ENCODE measurements around the gene FOXI1.

FOXI1 gene

DNA sequence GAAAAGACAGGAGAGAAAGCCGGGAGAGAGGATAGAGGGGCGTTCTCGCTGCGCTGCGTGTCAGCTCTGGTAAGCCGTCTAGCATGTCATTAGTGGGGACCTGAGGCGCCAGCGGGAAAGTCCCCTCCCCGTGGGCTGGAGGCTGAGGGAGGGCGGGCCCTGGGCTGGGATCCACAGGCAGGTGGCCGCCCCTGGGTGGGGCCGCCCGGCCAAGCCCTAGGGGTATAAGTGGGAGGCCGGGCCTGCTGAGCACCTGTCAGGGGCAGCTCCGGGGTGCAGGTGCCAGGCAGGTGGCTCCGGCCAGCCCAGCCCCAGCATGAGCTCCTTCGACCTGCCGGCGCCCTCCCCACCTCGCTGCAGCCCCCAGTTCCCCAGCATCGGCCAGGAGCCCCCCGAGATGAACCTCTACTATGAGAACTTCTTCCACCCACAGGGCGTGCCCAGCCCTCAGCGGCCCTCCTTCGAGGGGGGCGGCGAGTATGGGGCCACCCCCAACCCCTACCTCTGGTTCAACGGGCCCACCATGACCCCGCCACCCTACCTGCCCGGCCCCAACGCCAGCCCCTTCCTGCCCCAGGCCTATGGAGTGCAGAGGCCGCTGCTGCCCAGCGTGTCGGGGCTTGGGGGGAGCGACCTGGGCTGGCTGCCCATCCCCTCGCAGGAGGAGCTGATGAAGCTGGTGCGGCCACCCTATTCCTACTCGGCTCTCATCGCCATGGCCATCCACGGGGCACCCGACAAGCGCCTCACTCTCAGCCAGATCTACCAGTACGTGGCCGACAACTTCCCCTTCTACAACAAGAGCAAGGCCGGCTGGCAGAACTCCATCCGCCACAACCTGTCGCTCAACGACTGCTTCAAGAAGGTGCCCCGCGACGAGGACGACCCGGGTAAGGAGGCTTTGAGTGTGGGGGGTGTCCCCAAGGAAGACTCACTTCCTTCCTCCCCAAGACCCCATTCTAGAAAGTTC is at the start of gene FOXI1:
TSS of gene FOXI1 (plus strand) at position 256 of the 970 bp plus-strand sequence. CDS start at position 317, 61 bp downstream.
- no peak for DNase-seq

DNA sequence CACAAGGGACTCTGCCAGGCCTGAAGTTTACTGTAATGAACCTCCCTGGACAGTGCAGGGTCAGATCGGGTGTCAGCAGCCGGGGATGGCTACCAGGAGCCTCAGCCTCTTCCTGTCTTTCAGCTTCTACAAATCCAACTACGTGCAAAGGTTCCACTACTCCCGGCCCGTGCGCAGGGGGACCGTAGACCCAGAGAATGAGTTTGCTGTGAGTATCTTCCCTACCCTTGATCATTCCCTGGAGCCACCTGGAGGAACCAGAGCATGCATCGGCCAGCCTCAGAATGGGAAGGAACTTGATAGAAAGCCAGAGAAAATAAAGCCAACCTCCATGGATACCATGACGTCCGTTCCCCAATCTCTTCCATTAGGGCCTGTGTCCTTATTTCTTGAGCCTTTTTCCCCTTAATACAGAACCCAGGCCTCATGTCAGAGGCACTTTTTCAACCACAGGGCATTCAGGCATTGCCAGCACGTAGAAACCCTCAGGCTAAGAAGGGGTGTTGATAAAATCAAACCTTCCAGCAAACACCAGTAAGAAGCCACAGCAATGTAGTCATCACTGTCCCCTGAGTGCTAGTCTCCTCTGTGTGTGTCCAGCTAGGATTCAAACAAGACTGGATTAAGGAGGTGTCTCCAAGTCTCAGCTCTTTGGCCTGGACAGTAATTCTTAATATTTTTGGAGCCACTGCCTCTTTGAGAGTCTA is 49.0 kb upstream of the FOXI1 start:
- no peak for DNase-seq

DNA sequence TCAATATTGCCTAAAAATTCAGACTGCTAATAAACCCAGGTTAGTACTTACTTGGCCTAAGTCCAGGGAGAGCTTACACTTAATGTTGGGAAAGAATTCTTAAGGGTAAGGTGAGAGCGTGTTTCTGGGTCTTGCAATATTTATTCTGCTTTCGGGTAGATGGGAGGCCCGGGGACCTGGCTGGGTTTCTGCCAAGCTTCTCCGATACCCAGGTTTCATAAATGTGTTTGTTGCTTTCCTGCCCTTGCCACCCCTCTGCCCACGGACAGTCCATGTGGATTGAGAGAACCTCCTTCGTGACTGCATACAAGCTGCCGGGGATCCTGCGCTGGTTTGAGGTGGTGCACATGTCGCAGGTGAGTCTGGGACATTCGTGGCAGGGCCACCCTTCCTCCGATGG is 48.4 kb upstream of the FOXI1 start:
- DNase-seq = no peak

DNA sequence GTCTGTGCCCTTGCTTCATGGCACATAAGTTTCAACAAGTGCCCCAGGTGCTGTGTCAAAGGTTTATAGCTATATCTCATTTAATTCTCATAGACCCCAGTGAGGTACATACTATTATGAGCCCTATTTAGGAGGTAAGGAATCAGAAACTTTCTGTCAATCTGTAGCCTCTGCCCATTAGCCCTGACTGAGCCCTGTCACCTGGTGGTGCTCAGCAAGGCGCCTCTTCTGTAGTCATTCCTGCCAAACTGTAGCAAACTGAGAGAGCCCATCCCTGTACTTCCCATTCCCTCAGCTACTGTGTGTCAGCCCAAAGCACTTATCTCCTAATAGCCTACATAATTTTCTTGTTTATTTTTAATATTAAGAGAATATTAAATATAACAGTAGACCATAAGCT is 46.5 kb upstream of the FOXI1 start:
- DNase-seq = no peak

DNA sequence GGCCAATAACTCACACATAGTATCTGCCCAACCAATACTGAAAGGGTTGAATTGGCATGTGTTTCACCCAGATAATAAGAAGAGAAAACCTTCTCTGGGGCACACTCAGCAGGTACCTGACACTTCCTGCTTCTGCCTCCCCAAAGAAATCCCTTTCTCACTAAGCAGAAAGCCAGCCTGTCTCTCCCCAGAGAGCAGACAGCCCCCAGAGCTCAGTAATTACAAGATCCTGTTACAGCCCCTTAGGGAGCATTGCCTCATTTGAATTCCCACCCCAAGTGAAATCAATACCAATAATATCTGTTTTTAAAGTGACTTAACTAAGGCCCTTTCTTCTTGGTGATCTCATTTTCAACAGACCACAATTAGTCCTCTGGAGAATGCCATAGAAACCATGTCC is 38.5 kb upstream of the FOXI1 start:
- no peak for DNase-seq

DNA sequence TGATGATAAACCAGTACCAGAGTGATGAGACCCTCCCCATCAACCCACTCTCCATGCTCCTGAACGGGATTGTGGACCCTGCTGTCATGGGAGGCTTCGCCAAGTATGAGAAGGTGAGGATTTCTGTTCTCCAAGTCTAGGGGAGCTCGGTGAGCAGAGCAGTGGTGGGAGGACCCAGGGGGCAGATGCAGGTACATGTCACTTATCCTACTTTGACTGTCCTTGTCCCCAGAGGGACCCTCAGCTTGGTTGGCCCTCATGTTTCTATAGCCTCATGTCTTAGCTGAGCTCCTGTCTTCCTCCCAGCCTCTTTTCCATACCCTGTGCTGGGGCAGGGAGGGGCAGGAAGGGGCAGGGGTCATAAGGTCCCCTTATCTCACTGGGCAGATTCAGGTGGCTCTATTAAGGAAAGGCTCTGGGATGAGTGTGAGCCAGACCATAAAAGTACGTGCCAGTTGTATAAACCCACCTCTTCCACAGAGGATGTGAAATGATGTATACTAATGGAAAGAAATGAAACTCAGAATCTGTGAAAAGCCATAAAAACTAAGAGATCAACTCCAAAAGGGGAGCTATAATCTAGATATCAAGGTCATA is 38.0 kb upstream of the FOXI1 start:
- no peak for DNase-seq

DNA sequence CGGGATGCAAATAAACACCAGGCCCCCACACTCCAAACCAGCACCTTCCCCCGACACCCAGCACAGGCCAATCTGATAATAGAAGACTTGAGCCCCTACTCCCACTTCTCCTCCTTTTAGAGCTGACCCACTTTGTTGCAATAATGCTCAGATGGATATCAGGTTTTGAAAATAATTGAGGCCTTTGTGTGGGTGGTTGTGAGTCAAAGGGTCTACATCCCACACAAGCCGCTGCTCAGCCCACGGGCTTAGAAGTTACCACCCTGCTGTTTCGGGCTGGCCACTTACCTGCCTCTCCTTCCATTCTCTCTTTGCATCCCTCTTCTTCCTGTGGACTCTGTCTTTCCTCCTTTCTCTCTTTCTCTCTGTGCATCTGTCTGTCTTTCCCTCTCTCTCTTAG is 36.2 kb upstream of the FOXI1 start:
- DNase-seq = no peak

DNA sequence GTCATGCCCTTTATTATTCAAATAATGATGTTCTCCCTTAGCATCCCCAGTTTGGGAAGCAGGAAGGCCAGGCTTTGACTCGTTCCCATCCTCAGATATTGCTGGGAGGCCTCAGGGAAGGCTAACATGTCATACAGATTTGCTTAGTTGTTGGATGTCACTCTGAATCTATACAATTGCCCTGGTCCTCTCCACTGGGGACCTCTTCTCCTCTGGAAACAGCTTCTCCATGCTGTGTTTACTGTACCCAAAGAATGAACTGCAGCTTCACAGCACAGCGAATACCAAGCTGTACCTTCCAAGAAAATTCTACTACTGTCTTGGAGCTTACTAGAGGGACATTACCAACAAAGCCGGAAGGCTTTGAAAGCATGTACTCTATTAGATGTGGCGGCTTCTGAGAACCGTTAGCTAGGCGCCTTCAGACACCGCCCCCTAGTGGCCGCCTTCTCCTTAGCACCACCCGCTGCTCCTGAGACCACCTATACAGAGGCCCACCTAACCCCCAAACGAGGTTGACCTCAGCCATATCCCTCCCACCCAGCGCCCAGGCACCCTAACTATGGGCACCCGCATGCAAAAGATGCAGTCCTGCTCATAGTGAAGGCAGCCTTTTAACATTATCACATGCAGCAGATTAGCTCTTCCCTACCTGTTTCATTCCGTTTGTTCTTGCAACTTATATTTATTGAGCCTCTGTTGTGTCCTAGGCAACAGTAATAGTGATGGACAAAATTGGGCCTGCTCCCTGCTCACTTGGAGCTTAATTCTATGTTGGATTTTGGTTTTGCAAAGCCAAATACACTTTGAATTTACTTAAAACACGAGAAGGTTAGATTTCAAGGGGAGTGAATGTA is 34.9 kb upstream of the FOXI1 start:
- peak; percentile 41 for DNase-seq

DNA sequence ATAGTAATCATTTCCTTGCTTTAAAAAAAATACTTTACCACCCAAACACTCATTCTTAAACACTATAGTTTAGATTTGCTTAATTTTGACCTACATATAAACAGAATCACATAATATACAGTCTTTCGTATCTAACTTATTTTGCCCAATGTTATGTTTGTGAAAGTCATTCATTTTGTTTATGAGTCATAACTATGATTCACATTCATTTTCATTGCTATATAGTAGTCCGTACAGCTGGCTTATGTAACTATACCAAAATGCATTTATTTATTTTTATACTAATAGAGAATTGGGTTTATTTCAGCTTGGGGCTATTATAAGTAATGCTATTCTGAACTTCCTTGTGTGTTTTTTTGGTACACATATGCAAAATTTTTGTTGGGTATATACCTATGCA is 33.9 kb upstream of the FOXI1 start:
- DNase-seq = no peak

DNA sequence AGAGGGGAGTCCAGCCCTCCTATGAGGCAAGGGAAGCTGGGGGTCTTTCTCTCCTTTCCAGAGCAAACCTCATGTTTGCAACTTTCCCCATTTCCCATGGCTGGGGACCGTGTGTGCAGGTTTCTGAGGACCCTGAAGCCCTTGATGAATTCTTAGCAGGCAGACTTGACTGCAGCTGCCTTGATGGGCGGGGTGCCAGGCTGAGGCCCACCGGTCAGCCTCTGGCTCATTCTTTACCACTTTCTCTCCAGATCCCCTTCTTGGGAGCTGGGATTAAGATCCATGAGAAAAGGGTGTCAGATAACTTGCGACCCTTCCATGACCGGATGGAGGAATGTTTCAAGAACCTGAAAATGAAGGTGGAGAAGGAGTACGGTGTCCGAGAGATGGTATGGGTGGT is 30.0 kb upstream of the FOXI1 start:
- DNase-seq = no peak

DNA sequence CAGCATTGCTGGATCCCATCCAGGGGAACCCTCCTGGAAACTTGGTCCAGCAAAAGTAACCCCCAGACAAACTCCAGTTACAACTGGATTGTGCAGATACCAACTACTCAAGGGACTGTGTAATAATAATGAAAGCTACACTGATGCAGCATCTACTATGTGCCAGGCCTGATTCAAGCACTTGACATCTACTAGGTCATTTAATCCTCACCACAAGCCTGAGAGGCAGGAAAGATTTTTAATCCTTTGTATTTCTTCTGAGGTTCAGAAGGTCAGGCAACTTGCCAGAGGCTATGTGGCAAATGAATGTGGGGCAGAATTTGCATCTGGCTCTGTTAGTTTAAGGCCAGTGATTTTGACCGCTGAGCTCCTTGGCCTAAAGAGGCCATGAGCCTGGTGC is 29.5 kb upstream of the FOXI1 start:
- no peak for DNase-seq

DNA sequence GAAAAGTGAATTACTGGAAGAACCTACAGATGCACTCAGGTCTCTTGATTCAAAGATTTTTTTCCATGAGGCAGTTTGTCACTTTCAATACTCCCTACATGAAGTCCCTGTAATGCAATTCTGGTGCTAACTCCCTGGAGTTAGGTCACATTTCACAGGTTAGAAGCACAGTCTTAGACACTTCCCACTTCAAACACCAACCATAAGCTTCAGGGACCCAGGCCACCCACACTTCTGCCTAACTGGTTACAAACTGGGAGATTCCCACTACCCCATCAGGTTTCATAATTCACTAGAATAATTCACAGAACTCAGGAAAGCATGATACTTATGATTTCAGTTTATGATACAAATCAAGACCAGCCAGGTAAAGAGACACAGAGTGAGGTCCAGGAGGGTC is 29.0 kb upstream of the FOXI1 start:
- no peak for DNase-seq

DNA sequence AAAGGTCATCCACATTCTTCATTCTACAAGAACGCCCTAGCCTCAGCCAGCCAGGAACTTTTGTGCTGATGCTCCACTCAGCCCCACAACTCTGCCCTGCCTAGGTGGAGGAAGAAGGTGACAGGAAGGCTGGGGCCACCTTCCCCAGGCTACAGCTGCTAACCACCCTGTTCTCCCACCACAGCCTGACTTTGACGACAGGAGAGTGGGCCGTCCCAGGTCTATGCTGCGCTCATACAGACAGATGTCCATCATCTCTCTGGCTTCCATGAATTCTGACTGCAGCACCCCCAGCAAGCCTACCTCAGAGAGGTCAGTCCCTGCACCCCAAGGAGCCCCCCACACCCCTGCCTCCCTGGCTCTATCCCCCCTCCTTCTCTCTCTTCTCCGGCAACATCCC is 28.2 kb upstream of the FOXI1 start:
- DNase-seq = no peak

DNA sequence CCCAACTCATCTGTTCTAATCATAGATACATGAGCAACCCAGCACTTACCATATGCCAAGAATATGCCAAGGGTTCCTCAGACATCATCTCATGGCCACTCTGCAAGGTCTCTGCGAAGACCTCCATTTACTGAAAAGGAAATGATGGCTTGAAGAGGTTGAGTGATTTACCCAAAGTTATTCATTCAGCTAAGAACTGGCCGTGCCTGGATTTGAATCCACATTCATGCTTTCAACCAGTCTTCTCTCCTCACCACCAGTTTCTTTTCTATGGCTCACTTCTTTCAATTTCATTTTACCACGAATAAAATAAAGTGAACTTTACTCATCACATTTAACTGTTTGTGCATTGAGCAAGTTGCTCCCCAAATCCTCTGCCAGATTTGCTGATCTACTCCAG is 27.2 kb upstream of the FOXI1 start:
- DNase-seq = no peak

DNA sequence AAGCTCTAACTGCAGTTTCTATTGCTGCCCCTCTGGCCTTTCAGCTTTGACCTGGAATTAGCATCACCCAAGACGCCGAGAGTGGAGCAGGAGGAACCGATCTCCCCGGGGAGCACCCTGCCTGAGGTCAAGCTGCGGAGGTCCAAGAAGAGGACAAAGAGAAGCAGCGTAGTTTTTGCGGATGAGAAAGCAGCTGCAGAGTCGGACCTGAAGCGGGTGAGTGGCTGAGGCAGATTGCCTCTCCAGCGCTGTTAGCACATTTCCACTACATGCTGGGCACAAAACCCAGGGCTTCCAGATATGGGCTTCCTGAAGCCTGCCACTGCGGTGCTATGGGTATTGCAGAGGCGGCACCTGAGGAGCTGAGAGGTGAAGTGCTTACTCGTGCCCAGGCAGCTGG is 26.8 kb upstream of the FOXI1 start:
- DNase-seq = no peak

DNA sequence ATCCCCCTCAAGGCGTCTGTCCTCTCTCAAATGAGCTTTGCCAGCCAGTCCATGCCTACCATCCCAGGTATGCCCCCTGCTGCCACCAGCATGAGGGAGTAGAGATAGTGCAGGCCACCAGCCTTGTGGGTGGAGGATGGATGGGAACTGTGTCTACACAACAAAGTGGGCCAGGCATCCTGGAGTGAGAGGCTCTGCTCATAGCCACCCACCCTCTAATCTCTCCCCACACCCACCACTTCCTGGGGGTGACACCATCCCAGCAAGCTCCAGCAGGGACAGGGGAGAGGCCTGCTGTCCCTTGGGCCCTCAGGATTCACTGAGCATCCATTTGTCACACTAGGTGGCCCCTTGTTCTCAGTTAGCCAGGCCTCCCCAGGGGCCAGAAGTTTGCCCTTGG is 25.5 kb upstream of the FOXI1 start:
- no peak for DNase-seq

DNA sequence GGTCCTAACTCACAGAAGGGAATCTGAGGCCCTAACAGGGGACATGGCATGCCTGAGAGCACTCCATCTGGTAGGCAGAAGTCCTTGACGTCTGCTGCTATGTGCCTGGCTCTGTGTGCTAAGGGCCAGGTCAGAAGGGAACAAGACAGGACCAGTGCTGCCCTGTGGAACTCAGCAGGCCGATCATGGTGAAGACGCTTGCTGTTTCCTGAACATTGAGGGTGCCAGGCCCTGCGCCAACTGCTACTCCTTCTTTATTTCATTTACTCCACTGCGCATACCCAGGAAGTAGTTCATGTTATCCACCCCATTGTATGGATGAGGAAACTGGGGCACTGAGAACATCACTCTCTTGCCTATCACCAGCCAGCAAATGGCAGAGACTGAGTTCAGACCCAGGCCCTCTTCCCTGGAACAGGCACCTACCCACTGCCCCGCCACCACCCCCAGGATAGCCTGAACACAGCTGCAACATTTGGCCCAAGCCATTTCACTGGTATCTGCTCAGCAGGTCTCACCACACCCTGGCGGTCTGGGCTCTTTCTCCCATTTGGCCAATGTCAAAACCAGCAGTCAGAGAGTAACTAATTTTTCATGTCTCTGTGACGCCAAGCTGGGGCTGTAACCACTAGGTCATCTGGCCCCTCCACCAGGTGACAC is 24.8 kb upstream of the FOXI1 start:
- no peak for DNase-seq

DNA sequence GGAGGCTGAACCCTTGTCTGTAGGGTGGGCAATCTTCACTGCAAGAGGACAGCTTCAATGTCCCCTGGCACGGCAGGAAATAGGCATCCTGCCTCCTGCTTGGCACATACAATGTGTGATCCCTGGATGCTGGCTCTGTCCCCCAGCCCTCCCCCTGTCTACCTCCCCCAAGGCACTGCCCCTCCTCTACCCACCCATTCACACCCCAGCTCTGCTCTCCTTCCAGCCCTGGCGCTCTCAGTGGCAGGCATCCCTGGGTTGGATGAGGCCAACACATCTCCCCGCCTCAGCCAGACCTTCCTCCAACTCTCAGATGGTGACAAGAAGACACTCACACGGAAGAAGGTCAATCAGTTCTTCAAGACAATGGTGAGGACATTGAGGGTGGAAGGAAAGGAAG is 24.1 kb upstream of the FOXI1 start:
- DNase-seq = no peak

DNA sequence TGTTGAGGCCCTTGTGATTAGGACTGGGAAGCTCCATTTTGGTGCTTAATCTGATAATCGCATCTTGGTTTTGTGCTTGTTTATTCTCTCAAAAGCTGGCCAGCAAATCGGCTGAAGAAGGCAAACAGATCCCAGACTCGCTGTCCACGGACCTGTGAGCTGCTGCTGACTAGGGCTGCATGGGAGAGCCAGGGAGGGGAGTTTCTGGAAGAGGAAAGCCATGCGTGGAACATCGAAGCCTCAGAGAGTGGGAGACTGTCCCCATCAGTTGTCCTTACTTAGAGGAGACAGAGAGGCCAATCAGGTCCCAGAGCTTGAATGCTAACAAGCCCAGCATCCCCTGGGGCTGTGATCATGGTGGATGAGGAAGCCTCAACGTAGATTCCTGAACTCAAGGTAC is 23.0 kb upstream of the FOXI1 start:
- no peak for DNase-seq

DNA sequence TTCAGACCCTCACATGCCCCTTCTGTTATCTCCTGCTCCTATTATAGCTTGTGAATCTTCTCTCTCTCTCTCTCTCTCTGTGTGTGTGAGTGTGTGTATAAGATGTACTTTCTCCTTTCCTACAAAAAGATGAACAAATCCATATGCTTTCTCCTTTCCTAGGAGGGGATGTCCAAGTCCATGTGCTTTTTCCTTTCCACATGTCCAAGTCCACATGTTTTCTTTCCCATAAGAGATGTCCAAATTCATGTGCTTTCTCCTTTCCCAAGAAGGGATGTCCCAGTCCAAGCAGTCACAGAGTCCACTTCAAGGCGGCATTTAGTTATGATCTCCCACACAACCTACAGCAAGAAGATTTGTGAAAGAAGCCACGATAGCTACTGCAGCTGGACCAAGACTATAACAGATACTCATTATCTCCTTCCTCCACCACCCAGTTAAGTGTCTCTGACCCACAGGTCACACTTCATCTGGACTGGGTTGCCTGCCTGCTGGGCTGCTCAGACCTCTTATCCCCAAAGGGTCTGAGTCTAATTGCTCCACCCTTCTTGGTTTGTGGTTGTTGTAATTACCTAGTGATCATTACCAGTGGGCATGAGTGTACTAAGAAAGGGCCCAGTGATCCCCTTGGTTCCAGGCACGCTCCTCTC is 18.4 kb upstream of the FOXI1 start:
- no peak for DNase-seq

DNA sequence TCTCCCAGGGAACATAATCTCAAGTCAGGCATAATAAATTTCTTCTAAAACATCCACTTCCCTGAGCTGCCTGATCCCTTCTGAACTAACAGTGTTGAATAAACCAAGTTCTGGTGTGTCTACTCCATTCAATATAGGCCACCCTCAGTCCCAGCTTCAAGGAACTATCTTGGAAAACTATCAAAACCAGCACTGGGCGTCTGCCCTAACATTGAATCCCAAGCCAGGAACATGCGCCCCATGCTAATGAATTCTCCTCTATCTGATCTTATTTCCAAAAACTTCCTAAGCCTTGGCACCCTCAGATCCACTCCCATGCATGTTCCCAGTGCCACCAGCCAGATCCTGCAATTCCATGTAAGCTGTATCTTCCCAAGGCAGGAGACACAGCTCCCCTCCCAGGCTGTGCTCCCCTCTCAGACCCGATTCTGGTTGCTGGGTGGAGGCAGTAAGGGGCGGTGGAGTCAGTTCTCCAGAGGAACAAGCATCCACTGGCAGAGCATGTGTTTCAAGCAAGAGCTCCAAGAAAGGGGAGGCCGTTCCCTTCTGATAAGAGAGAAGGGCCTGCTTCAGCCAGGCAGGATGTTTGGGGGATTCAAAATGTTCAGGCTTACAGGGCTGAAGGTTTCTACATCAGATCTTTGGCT is 13.1 kb upstream of the FOXI1 start:
- no peak for DNase-seq
